ENCODE measurements around the gene ADGRL2.

DNA sequence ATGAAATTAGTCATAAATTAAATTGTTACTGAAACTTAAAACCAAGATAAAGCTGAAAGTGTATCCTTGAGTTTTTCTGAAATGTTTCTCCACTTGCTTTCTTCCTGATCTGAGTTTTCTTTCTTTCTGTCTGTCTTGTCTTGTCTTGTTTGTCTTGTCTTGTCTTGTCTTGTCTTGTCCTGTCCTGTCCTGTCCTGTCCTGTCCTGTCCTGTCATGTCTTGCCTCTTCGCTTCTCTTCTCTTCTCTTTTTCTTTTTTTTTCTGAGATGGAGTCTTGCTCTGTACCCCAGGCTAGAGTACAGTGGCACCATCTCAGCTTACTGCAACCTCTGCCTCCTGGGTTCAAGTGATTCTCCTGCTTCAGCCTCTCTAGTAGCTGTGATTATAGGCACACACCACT is 73.7 kb downstream of the ADGRL2 start:
- TF ChIP-seq EZH2 (IDR thresholded peaks at IDR 0.05; ENCODE audit: low read length), result no peak
- TF ChIP-seq, protein P1, sequence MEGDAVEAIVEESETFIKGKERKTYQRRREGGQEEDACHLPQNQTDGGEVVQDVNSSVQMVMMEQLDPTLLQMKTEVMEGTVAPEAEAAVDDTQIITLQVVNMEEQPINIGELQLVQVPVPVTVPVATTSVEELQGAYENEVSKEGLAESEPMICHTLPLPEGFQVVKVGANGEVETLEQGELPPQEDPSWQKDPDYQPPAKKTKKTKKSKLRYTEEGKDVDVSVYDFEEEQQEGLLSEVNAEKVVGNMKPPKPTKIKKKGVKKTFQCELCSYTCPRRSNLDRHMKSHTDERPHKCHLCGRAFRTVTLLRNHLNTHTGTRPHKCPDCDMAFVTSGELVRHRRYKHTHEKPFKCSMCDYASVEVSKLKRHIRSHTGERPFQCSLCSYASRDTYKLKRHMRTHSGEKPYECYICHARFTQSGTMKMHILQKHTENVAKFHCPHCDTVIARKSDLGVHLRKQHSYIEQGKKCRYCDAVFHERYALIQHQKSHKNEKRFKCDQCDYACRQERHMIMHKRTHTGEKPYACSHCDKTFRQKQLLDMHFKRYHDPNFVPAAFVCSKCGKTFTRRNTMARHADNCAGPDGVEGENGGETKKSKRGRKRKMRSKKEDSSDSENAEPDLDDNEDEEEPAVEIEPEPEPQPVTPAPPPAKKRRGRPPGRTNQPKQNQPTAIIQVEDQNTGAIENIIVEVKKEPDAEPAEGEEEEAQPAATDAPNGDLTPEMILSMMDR (optimal IDR thresholded peaks at IDR 0.05 in 1 of 3, IDR thresholded peaks at IDR 0.05 in 1 of 3, conservative IDR thresholded peaks at IDR 0.05 in 1 of 3; ENCODE audit: extremely low read depth in 1 of 3, insufficient read depth in 2 of 3, low read length in 3 of 3), result no peak

Data from keratinocyte (primary cell).